GM21723 (cell line): ENCODE data around the gene ZNF593OS.

Experiments
- ATAC-seq: cut with Tn5 transposase; IDR thresholded peaks from one replicate; pipeline ENCODE4 v1.9.1; 2021; ENCODE audit warnings: mild to moderate bottlenecking, moderate library complexity; ENCODE audit not compliant: unreplicated experiment

ZNF593OS gene

DNA sequence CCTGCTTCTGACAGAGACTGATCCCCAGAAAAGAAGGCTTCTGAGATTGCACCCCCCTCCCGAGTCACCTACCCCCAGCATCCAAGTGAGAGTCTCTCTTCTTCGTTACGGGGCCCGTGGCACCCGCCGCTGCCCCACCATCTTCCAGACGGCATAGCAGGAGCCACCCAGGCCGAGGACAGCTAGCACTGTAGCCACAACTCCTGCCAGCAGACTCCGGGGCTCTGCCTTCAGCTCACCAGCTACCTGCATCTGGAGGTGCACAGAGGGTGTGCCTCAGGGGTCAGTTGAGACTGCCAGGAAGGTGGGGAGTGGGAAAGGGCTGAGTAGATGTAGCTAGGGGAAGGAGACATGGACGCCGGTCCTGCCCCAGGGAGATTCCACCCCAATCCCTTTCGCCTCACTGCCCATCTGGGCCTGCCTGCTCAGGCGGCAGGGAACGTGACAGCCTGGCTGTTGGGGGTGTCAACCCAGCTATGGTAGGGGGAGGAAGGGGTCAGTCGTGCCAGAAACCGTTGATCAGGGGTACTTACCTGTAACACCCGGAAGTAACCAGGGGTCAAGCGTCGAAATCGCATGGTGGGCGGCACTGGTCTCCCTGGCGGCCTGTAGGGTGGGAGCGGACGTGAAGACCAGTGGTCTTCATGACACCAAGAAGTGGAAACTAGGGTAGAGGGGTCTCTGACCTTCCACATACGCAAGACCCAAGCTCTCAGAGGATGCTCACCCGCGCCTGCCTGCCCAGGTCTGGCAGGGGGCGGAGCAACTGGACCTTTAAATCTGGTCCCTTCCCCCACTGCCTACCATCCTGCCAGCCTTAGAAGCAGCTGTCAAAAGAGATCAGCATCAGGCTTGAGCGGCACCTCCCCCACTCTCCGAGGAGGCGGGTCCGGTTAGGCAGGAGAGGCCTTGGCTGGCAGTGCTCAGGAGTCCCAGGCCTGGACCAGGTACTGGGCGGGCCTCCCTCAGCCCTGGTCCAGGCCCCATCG lies at the start of gene ZNF593OS:
ZNF593OS (minus strand) TSS at position 749 of the 989 bp plus-strand sequence; CDS start at position 578, 171 bp downstream.
- no peak for ATAC-seq

DNA sequence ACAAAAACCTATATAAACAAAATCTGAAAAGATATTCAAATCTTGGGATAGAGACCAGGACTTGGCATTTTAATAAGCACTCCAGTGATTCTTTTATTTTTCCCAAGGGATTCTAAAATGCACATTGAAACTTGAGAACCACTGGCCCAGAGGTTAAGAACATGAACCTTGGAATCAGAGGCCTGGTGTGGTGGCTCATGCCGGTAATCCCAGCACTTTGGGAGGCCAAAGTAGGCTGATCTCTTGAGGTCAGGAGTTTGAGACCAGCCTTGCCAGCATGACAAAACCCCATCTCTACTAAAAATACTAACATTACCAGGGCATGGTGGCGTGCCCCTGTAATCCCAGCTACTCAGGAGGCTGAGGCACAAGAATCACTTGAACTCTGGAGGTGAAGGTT lies 49.5 kb upstream of the ZNF593OS start:
- ATAC-seq: no peak

DNA sequence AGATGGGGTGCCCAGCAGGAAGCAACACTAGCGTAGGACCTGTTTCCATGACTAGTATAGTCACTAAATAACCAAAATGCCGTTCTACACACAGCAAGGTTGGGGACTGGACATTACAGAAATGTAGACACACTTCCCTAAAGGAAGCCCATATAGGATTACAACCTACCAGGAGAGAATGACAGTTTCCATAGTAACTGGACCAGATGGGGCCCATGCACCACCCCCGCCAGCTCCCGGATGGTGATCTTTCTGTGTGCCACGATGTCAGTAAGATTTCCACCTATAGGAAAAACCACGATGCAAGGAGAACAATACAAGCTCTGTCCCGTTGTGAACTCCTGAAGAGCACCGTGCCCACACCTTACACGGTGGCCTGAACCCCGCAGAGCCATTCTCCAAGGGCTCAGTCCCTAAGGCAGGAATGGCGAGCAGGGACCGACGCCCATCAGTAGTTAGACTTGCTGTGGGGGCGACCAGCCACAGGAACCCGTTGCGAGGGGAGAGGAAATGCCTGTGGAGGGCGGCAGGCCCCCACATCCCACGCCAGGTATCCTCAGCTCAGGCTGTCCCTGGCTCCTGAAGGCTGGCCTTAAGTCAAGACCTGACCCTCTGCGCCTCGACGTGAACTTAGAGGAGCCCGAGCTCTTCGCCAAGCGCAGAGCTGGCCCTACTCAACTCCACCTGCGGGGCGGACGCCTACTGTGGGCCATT lies 48.7 kb upstream of the ZNF593OS start:
- ATAC-seq: no peak

DNA sequence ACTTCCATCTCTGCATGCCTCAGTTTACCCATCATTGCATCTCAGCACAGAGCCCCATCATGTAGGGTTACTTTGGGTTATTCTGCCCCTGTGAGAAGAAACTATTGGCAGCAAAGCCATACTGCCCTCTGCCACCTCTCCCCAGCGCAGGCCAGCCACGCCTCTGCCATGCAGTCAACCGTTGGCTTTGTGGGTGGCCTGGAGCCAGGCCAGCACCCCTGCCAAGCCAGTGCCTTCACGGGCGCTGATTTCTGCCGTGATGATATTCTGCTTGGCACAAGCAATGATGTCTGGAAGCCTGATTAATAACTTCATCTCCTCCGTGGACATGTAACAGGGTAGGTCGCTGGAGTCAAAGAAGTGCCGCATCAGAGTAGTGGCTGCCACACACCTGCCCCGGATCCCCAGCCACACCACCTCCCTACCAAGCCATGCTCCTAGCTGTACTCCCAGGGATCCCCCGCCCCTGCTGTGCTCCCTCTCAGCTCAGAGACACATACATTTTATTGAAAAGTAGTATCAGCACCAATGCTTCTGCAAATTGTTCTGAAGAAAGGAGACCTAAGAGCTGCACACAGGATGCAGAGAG lies 47.4 kb upstream of the ZNF593OS start:
- ATAC-seq: no peak

DNA sequence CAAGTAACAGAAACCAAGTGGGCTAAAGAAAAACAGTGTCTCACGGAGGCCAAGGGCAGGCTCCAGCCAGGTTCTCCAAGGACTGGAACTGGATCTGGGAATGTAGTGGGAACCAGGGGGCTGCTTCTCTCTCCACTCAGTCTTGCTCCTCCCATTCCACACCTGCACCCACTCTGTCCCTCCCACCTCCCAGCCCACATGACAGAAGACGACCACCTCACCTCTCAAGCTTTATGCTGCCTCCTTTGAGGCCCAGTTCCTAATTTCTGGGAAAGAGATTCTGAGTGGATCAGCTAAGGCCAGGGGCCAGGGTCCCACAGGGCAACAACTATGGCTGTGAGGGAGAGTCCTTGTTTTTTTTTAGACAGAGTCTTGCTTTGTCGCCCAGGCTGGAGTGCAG lies 43.6 kb upstream of the ZNF593OS start:
- ATAC-seq: no peak

DNA sequence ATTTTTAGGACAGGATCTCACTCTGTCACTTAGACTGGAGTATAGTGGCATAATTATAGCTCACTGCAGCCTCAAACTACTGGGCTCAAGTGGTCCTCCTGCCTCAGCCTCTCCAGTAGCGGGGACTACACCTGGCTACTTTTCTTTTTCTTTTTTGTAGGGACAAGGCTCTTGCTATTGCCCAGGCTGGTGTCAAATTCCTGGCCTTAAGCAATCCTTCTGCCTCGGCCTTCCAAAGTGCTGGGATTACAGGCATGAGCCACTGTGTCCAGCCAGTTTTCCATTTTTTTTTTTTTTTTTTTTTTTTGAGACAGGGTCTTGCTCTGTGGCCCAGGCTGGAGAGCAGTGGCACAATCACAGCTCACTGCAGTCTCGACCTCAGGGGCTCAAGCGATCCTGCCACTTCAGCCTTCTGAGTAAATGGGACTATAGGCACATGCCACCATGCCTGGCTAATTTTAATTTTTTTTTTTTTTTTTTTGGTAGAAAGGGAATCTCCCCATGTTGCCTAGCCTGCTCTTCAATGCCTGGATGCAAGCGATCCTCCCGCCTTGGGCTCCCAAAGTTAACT lies 41.8 kb upstream of the ZNF593OS start:
- ATAC-seq: no peak

DNA sequence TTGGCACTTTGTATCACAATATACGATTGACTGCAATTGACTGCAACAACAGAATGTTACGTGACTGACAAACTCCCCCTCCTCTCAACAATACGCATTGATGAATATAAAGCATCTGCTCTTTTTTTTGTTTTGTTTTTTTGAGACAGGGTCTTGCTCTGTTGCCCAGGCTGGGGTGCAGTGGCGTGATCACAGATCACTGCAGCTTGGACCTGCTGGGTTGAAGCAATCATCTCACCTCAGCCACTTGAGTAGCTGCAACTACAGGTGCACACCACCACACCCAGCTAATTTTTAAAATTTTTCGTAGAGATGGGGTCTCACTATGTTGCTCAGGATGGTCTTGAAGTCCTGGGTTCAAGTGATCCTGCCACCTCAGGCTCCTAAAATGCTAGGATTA lies 41.1 kb upstream of the ZNF593OS start:
- ATAC-seq: no peak

DNA sequence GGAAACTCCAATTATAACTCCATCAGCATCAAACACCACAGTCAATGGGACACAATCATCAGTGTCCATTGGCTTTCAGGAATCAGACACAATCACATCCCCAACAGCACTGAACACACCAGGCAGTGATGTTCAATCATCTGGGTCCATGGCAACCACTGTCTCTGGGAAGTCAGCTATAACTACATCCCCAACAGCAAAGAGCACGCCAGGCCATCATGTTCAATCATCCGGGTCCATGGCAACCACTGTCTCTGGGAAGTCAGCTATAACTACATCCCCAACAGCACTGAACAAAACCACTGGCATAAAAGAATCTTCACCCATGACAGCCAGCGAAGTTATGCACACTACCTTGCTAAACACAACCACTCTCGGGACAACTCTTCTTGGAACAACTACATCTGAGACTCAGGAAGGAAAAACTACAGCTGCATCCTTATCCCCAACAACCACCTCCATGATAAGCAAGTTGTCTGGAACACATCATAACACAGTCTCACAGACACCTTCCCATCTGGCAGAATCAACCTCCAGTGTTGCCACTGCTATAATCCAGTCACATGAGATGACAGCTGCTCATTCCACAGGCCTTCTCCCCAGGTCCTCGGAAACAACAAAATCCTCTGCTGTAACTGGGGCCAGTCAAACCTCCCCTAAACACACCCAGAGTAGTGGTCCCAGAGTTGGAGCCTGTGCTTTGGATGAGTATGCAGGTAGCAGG lies 38.7 kb upstream of the ZNF593OS start:
- no peak for ATAC-seq

DNA sequence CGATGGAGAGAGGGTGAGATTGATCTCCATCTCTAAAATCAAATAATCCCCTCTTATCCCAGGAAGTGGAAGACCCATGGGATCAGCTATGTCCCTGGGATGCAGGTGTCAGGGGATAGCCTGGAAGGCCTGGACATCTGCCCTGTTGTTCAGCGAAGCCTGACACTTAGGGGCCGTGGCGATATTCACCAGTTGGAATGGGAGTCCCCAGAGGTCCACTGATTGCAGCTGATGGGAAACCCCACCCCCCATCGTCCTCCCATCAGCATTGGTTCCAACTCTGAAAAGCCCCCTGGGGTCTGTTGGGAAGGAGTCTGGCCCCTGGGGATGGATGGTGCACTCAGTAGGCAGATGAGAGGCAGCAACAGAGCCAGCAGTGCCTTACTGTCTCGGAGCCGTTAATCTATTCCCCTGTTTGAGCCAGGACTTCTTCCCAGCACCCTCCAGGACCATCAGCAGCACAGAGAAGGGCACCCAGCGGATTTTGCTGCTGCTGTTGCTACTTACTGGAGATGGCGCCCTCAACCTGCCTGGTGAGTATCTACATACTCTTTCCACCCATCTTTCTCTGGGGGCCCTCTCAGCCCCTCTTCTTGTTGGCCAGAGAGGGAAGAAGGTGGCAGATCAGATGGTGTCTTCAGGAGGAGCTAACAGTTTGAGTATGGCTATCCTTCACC lies 32.1 kb upstream of the ZNF593OS start:
- ATAC-seq: no peak

DNA sequence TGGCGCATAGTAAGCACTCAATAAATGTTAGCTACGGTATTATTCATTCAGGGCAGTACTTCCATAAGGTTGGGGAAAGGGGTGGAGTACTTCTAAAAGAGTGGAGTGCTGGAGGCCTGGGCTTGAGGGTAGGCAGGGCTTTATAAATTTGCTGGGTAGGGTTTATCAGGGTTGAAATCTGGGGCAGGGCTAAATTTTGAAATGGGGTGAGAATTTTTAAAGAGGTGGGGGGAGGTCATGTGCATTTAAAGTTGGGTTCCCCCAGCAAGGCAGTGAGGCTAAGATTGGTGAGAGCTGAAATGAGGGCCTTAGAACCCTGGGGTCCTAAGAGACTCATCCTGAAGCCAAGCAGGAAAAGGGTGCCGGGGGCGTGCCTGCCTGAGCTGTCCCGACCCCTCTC lies 28.8 kb upstream of the ZNF593OS start:
- no peak for ATAC-seq

DNA sequence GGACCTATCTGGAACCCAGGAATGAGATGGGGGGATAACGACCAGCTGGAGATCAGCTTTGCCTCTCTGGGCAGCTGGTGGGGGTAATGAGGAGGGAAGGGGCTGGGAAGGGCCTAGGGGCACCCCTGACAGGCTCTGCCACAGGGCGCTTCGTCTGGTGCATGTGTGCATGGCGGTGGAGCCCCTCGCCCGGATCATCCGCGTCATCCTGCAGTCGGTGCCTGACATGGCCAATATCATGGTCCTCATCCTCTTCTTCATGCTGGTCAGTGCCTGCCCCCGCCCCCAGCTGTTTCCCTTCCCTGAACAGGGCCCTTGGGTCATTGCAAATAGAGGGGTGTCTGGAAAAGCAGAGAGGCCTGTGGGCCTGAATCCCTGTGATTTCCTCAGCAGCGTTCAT lies 26.2 kb upstream of the ZNF593OS start:
- no peak for ATAC-seq

DNA sequence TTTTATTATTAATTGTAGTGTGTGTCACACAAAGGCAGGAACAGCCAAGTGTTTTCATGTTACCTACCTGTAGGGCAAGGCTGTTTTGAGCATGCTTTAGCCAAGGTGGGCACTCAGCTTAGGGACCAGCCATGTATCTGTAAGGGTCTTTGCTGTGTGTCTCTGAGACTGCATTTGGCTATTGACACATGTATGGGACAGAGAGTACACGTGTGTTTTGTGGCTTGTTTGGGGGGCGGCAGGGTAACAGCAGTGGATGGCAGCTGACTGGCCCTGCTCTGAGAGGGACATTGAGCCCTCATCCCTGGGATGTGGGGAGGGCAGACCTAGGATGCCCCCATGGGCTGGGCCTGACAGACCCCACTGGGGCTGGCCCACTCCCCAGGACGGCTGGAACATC lies 25.7 kb upstream of the ZNF593OS start:
- ATAC-seq: no peak

DNA sequence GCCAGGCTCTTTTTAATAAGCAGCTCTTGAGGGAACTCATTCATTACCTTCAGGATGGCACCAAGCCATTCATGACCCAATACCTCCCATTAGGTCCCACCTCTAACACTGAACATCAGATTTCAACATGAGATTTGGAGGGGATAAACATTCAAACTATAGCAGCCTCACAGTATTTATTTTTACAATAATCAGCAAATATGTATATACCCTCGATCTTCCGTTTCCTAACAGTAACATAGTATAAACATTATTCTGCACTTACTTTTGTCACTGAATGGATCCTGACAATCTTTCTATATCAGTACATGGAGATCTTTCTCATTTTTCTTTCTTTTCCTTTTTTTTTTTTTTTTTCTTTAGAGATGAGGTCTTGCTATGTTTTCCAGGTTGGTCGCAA lies 24.2 kb upstream of the ZNF593OS start:
- ATAC-seq: no peak

DNA sequence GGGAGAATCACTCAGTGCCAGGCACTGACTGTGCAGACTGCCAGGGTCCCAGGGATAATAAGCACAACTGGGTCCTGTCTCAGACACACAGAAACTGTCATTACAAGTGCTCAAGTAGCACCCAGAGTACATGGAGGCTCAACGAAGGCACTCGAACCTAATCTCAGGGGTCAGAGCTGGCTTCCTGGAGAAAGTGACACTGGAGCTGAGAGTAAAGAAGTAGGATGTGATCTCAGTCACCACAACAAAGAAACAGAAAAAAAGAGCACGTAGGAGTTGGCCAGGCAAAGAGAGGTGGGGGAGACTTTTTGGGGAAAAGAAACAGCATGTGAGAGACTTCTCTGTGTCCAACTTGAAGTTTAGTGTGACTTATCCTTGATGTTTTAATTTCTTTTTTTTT lies 20.1 kb upstream of the ZNF593OS start:
- ATAC-seq: no peak

DNA sequence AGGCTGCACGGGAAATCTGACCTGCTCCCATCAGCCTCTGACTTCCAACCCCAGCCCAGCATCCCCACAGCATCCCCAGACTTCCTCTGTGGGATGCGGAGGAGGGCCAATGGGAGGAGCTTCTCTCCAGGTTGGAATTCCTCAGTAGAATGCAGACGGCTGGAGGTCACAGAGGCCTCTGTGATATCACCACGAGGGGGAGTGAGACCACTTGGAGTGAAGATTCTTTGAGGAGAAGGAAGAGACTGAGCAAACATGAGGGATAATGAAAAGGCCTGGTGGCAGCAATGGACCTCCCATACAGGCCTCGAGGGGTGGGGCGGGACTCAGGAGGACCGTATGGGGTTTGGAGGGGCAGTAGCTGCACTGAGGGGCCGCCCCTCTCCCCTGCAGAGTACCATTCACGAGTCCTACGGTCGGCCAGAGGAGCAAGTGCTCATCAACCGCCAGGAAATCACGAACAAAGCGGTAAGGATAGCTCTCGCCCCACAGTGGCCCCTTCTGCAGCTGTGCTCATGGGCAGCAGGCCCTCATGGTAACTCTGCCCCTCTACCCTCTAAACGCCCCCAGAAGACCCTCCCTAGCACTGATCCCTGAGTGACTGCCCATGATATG lies 18.8 kb upstream of the ZNF593OS start, which contains the start of gene CATSPER4:
CATSPER4 (plus strand) TSS at position 230 of the 615 bp plus-strand sequence; CDS start at position 256, 26 bp downstream.
- ATAC-seq: no peak

DNA sequence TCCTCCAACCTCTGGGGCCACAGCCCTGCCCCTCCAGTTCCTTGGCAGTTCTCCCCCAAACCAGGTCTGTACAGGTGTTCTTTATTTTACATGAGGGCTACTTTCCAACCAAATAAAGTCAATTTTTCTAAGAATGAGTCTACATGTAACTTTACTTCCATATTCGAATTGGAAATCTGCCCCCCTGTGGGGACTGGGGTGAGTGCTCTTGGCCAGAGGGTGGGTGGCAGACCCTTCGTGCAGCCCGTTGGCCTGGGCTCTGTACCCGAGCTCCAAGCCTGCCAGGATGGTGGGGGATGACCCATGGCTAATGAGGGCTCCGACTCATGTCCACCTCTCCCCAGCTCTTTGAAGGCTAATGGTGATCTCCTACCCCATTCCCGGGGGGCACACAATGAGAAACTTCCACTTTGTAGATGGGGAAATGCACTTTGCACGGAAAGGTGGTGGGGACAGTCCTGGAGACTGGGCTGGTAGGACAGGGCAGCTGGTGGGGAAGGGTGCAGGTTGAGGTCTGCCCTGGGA lies 18.2 kb upstream of the ZNF593OS start:
- ATAC-seq: no peak

DNA sequence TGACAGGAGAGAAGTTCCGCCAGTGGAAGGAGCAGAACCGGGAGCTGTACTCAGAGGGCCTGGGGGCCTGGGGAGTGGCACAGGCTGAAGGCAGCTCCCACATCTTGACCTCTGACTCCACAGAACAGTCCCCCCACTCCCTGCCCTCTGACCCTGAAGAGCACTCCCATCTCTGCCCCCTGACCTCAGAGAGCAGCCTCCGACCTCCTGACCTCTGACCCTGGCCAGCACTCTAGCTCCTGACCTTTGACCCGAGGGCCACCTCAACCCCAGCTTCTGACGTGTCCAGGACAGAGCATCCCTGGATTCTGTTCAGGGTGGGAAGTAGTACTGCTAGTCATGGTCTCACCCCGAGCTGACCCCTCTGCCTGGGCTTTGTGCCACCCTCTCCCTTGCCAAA lies 17.7 kb upstream of the ZNF593OS start:
- no peak for ATAC-seq

DNA sequence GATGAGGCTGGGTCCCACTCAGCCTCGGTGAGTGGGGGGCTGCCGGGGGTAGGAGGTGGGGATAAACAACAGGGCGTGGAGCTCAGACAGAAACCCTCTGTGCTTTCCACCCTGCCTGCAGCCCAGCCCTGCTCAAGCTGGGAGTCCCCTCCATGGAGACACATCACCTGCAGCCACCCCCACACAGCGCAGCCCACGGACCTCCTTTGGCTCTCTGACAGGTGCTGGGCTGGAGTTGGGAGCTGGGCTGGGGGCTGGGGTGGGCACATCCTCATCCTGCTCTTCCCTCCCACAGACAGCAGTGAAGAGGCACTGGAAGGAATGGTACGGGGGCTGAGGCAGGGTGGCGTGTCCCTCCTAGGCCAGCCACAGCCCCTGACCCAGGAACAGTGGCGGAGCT lies 16.8 kb upstream of the ZNF593OS start:
- no peak for ATAC-seq

DNA sequence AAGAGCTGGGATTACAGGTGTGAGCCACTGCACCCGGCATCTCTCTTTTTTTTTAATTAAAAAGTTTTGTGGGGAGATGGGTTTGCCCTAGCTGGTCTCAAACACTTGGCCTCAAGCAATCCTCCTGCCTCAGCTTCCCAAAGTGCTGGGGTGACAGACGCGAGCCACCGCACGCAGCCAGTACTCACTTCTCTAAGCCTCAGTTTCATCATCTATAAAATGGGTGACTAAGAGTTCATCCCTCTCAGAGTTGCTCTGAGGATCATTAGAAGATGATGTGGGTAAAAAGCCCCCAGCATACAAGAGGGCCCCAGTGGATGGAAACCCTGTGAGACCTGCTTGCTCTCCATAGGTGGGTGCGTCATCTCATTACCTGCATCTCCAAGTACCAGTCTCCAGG lies 16.2 kb upstream of the ZNF593OS start:
- no peak for ATAC-seq
